ENCODE results near the gene ELMO1.
A peak's percentile ranks its signal among the peaks of the same experiment; 100 is the strongest.

The ELMO1 gene

DNA sequence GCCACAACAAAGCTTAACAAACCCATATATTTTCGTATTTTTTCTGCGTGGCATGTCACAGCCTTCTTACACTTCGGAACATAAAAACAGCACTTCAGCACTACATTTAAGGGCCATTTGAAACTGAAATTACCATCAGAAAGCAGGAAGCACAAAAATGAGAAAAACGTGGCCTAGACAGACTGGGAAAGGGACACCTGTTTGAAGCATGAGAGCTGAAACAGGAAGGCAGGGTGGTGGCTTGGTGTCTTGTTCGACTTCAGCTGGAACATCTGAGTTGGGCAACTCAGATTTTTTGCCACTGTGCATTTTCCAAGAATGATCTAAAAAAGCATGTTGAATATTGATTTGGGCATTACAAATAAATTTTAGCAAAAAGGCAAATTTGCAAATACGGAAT is 243.2 kb downstream of the ELMO1 start:
- DNase-seq (ENCODE audit: low spot score) = no peak
- TF ChIP-seq, protein P1, sequence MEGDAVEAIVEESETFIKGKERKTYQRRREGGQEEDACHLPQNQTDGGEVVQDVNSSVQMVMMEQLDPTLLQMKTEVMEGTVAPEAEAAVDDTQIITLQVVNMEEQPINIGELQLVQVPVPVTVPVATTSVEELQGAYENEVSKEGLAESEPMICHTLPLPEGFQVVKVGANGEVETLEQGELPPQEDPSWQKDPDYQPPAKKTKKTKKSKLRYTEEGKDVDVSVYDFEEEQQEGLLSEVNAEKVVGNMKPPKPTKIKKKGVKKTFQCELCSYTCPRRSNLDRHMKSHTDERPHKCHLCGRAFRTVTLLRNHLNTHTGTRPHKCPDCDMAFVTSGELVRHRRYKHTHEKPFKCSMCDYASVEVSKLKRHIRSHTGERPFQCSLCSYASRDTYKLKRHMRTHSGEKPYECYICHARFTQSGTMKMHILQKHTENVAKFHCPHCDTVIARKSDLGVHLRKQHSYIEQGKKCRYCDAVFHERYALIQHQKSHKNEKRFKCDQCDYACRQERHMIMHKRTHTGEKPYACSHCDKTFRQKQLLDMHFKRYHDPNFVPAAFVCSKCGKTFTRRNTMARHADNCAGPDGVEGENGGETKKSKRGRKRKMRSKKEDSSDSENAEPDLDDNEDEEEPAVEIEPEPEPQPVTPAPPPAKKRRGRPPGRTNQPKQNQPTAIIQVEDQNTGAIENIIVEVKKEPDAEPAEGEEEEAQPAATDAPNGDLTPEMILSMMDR (IDR thresholded peaks at IDR 0.05) = no peak
- Histone ChIP-seq H3K27ac (no peak overlapping the region), H3K4me3 (no peak overlapping the region)

DNA sequence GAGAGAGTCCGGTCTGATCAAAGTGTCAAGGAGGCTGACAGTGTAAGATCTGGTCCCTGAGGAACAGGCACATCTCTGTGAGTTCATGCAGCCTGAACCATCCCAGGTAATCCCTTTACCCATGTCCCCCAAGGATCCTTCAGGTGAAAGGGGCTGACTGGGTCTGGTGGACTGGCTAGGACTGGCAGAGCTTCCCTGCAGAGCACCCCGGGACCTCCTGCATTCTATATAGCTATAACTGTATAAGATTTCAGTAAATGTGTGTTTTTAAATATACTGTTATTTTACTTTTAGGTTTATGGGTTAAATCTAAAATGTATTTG is 246.8 kb downstream of the ELMO1 start:
- H3K4me3 ChIP-seq = no peak overlapping the region
- DNase-seq (ENCODE audit: low spot score) = no peak
- TF ChIP-seq, protein P1 (IDR thresholded peaks at IDR 0.05) = no peak
- peak overlapping the region in 1 of 2 donors; percentile 91 for H3K27ac ChIP-seq

DNA sequence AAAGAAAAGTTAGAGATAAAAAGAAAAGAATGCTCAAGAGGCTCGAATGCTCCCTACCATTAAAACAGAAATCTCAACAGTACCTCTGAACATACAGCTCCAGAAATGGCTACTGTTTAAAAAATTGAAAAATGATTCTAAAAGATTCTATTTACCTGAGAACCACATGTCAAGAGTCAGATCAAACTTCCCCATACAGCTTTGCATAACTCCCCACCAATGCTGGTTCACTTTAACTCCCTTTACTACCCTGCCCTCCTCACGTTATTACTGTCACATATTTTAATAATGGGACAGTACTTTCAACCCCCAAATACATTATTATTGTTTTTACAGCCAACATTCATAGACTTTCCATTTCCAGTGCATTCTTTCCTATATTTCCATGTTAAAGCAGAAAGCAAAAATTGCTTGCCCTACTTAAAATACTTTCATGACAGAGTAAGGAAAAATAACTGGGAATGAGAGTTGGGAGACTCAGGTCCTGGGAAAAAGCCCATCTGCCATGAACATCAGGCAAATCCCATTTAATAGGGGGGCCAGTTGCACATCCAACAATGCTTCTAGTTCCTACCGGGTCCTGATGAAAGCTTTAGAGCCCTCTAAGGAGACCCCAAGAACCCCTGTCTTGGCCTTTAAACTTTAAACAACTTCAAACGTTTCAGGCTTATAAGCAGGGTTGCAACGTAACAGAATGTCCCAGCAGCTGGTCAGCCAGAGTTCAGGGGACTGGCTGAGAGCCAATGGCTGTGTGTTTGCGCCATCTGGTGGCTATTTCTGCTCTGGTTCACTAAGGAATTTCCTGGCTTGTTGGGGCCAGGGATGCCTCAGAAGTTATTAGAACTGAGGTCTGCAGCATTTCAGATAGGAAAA is 247.4 kb downstream of the ELMO1 start:
- peak; percentile 93 for DNase-seq (ENCODE audit: low spot score)
- TF ChIP-seq, protein P1 (IDR thresholded peaks at IDR 0.05) = peak; percentile 78
- Histone ChIP-seq H3K4me3 (no peak overlapping the region), H3K27ac (peak overlapping the region; percentile 85 to 91)

DNA sequence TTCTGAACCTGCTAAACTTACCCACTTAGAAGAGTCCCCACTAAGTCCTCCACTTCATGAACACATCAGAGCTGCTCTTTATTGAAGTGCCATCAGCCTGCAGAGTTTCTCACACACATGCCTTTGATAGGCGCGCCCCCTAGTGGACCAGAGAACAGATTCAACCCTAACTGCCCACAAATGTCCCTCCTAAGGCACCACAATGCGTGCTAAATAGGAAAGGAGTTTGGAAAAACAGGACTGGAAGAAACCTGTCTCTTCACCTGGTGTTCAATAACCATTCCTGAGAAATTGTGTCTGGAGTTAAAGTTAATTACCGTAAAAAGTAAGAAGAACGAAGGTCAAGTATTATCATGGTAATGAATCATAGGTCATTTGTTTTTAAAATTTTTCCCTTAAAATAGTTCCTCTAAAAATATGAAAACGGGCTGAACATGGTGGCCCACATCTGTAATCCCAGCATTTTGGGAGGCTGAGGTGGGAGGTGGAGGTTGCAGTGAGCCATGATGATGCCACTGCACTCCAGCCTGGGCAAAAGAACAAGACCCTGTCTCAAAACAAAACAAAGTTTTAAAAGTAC is 249.7 kb downstream of the ELMO1 start:
- TF ChIP-seq, protein P1 (IDR thresholded peaks at IDR 0.05) = peak; percentile 81
- H3K27ac ChIP-seq = no peak overlapping the region
- no peak overlapping the region for H3K4me3 ChIP-seq
- DNase-seq (ENCODE audit: low spot score) = no peak

DNA sequence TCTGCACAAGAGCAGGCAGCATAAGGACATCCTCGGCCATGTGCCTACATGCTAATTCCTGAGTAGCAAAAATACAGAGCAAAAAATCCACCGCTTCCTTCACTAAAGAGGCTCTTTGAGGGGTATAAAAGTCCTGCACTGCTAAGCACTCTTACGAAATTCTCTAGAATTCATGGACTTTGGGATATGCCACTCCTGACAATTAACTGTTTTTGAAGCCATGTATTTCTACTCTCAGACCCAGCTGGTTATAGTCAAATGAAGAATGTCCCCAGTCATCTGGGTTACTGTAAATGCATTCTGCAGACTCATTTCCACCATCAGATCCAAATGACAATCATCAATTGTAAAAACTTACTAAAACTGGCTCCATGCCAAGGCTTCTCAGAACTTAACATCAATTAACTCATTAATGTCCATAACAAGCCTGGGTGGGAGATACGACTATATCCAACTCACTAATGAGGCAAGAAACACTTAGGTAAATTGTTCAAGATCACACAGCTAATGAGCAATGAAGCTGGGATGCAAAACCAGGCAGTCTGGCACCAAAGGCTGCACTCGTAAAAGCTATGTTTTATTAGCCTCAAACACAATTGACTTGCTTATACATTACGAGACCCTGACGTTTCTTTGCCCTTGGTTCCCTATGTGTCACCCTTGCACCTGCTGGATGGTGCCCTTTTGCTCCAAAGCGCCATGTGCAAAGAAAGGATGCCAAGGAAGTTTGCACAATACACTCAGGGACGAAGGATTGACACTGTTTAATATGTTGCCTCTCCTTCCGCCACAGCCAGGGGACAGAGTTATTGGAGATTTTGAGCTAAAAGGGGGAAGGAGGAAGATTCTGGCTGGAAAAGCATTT is 250.4 kb downstream of the ELMO1 start:
- H3K27ac ChIP-seq = no peak overlapping the region
- H3K4me3 ChIP-seq = no peak overlapping the region
- TF ChIP-seq, protein P1 (IDR thresholded peaks at IDR 0.05) = no peak
- no peak for DNase-seq (ENCODE audit: low spot score)

DNA sequence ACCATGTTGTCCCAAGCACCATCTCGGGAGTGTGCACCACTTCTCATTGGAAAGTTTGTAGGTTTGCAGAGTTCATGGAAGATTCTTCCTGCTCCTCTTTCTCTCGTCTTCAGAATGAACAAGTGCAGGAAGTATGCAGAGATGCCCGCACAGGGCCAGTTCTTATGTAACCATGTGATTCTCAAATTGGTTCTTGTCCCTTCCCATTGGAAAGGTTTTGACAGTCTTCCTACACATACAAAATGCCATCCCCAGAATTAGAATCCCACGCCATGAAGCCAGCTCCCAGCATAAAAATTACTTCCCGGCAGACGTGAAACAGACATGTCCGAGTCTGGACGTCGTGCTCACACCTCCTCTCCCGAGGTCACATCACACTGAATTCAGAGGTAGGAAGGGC is 251.6 kb downstream of the ELMO1 start:
- no peak overlapping the region for H3K4me3 ChIP-seq
- no peak overlapping the region for H3K27ac ChIP-seq
- no peak for DNase-seq (ENCODE audit: low spot score)
- TF ChIP-seq, protein P1 (IDR thresholded peaks at IDR 0.05) = no peak
